Brain microvascular endothelial cell (primary cell): ENCODE data around the gene SMARCAD1.

Source experiments
- DNase-seq: peaks from one replicate; pipeline ENCODE4 v3.0.0-alpha.2; 2020
- H3K27ac ChIP-seq: fragments of 250-450 bp; sonication (Bioruptor Pico); 2 replicates; pipeline ENCODE4 v1.5.1; 2020; ENCODE audit warnings: mild to moderate bottlenecking, moderate library complexity
- H3K27me3 ChIP-seq: fragments of 250-450 bp; sonication (Bioruptor Pico); replicated peaks from 2 replicates; pipeline ENCODE4 v1.5.1; 2020; ENCODE audit warnings: mild to moderate bottlenecking
- H3K36me3 ChIP-seq: fragments of 250-450 bp; sonication (Bioruptor Pico); replicated peaks from 2 replicates; pipeline ENCODE4 v1.5.1; 2020; ENCODE audit warnings: mild to moderate bottlenecking
- H3K4me3 ChIP-seq: 2 replicates; pipeline ENCODE4 v1.5.1; 2011; ENCODE audit warnings: low read depth, mild to moderate bottlenecking, control low read depth, low read length, moderate library complexity
- CTCF ChIP-seq: IDR thresholded peaks from 2 replicates; pipeline ENCODE4 v1.5.1; 2011; ENCODE audit warnings: low read depth, mild to moderate bottlenecking, moderate library complexity, low read length, control low read depth, inconsistent platforms; ENCODE audit errors: missing control alignments
- in situ Hi-C: cut with HindIII; loops from 2 replicates; pipeline ENCODE4 v1.10.0; 2017; ENCODE audit warnings: low sequenced_read_pairs, low pct_ligation_motif_present

The SMARCAD1 gene

GRCh38 chr4:94338681-94339351 is 131.2 kb downstream of the SMARCAD1 start:
- in situ Hi-C loops: no loop called here
- H3K27me3 ChIP-seq: no peaks in the 10 kb centered on the region
- no peaks in the 10 kb centered on the region for H3K36me3 ChIP-seq
- no peak for TF ChIP-seq CTCF
- no peak overlapping the region for H3K4me3 ChIP-seq
- no peak for DNase-seq
- H3K27ac ChIP-seq: no peak overlapping the region

GRCh38 chr4:94339779-94340178 is 132.1 kb downstream of the SMARCAD1 start:
- in situ Hi-C loops: no loop called here
- H3K36me3 ChIP-seq: no peaks in the 10 kb centered on the region
- no peak for DNase-seq
- TF ChIP-seq CTCF: no peak
- no peaks in the 10 kb centered on the region for H3K27me3 ChIP-seq
- no peak overlapping the region for H3K27ac ChIP-seq
- no peak overlapping the region for H3K4me3 ChIP-seq
